HL-60 (cell line): ENCODE measurements around the gene RYR3.

ENCODE experiments used
- DNase-seq, 2 experiments: peaks; one replicate each; pipeline ENCODE4 v3.0.0-alpha.2; 2010 to 2020; ENCODE audit warnings: low read depth in 1 of 2, low spot score in 1 of 2
- H3K27ac ChIP-seq: fragments of 250-450 bp; sonication (Bioruptor Pico); replicated peaks from 2 replicates; pipeline ENCODE4 v1.5.1; 2020; ENCODE audit warnings: mild to moderate bottlenecking, moderate library complexity
- H3K27me3 ChIP-seq: fragments of 250-450 bp; sonication (Bioruptor Pico); 2 replicates; pipeline ENCODE4 v1.5.1; 2021; ENCODE audit warnings: mild to moderate bottlenecking, moderate library complexity; ENCODE audit not compliant: insufficient read depth, poor library complexity, severe bottlenecking
- H3K4me3 ChIP-seq: replicated peaks from 2 replicates; pipeline ENCODE4 v1.5.1; 2011; ENCODE audit warnings: mild to moderate bottlenecking, control low read depth, low read length; ENCODE audit not compliant: insufficient read depth
- GABPA ChIP-seq: IDR thresholded peaks from 2 replicates; pipeline ENCODE4 v1.6.1; 2012; ENCODE audit warnings: low read depth
- POLR2AphosphoS5 ChIP-seq: IDR thresholded peaks from 2 replicates; pipeline ENCODE4 v1.6.1; 2012; ENCODE audit warnings: low read depth
- SPI1 ChIP-seq: IDR thresholded peaks from 2 replicates; pipeline ENCODE4 v1.6.1; 2012; ENCODE audit warnings: low read depth, mild to moderate bottlenecking, borderline replicate concordance
- TF ChIP-seq, protein P1 (sequence below): IDR thresholded peaks from one replicate; pipeline ENCODE4 v1.5.1; 2011; ENCODE audit warnings: low read length, control low read depth, inconsistent platforms; ENCODE audit not compliant: insufficient read depth
- TF ChIP-seq, protein P2 (sequence below): IDR thresholded peaks from 2 replicates; pipeline ENCODE4 v1.6.1; 2012; ENCODE audit warnings: low read depth; ENCODE audit not compliant: insufficient replicate concordance

RYR3 gene

DNA sequence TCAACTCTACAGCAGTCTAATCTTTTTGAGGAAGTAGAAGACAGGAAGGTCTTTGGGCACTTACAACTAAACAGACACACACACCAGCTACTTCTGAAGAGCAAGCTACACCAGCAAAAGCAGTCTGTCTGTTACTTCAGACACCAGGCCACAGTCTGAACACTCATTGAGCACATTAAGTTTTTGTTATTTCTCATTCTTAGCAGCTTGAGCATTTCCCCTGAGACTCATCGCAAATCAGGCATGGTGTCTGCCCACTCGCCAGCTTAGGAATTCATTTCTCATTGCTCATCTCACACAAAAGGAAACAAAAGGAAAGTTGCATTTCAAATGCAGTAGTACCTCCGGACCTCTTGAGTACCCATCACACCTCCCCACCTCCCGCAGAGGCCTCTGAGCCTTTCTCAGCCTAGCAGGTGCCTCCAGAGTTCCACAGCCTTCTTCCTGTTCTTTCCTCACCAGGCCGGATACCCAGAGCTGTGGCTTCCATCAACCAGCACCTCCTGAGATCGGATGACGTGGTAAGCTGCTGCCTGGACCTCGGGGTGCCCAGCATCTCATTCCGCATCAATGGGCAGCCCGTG lies 302.0 kb downstream of the RYR3 start:
- Histone ChIP-seq H3K27me3 (no peaks in the 10 kb centered on the region), H3K27ac (no peak overlapping the region), H3K4me3 (no peak overlapping the region)
- no peak for DNase-seq
- no peak for TF ChIP-seq SPI1
- TF ChIP-seq GABPA: no peak
- no peak for TF ChIP-seq POLR2AphosphoS5
- TF ChIP-seq, protein P1, sequence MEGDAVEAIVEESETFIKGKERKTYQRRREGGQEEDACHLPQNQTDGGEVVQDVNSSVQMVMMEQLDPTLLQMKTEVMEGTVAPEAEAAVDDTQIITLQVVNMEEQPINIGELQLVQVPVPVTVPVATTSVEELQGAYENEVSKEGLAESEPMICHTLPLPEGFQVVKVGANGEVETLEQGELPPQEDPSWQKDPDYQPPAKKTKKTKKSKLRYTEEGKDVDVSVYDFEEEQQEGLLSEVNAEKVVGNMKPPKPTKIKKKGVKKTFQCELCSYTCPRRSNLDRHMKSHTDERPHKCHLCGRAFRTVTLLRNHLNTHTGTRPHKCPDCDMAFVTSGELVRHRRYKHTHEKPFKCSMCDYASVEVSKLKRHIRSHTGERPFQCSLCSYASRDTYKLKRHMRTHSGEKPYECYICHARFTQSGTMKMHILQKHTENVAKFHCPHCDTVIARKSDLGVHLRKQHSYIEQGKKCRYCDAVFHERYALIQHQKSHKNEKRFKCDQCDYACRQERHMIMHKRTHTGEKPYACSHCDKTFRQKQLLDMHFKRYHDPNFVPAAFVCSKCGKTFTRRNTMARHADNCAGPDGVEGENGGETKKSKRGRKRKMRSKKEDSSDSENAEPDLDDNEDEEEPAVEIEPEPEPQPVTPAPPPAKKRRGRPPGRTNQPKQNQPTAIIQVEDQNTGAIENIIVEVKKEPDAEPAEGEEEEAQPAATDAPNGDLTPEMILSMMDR: no peak
- TF ChIP-seq, protein P2, sequence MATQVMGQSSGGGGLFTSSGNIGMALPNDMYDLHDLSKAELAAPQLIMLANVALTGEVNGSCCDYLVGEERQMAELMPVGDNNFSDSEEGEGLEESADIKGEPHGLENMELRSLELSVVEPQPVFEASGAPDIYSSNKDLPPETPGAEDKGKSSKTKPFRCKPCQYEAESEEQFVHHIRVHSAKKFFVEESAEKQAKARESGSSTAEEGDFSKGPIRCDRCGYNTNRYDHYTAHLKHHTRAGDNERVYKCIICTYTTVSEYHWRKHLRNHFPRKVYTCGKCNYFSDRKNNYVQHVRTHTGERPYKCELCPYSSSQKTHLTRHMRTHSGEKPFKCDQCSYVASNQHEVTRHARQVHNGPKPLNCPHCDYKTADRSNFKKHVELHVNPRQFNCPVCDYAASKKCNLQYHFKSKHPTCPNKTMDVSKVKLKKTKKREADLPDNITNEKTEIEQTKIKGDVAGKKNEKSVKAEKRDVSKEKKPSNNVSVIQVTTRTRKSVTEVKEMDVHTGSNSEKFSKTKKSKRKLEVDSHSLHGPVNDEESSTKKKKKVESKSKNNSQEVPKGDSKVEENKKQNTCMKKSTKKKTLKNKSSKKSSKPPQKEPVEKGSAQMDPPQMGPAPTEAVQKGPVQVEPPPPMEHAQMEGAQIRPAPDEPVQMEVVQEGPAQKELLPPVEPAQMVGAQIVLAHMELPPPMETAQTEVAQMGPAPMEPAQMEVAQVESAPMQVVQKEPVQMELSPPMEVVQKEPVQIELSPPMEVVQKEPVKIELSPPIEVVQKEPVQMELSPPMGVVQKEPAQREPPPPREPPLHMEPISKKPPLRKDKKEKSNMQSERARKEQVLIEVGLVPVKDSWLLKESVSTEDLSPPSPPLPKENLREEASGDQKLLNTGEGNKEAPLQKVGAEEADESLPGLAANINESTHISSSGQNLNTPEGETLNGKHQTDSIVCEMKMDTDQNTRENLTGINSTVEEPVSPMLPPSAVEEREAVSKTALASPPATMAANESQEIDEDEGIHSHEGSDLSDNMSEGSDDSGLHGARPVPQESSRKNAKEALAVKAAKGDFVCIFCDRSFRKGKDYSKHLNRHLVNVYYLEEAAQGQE: no peak

DNA sequence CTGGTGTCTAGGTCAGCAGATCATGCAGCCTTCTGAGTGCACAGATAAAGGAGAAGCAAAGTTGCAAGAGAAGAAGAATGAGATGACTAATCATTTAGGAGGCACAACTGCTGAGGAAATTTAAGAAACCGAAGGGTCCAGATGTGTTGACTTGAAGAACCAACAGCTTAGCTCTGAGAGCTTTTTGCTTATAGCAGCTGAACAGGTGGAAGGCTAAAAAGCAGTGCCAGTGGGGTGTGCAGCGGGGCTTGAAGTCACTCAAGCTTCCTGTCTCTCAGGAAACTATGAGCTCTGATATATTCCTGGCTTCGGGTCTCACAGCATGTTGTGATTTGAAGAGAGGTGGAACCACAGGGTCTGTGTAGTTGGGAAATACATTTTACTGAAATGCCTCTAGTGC lies 305.7 kb downstream of the RYR3 start:
- no peak overlapping the region for H3K4me3 ChIP-seq
- DNase-seq: no peak
- no peak overlapping the region for H3K27ac ChIP-seq
- H3K27me3 ChIP-seq: no peaks in the 10 kb centered on the region
- TF ChIP-seq, protein P2: no peak
- no peak for TF ChIP-seq POLR2AphosphoS5
- no peak for TF ChIP-seq SPI1
- no peak for TF ChIP-seq GABPA
- TF ChIP-seq, protein P1: no peak

DNA sequence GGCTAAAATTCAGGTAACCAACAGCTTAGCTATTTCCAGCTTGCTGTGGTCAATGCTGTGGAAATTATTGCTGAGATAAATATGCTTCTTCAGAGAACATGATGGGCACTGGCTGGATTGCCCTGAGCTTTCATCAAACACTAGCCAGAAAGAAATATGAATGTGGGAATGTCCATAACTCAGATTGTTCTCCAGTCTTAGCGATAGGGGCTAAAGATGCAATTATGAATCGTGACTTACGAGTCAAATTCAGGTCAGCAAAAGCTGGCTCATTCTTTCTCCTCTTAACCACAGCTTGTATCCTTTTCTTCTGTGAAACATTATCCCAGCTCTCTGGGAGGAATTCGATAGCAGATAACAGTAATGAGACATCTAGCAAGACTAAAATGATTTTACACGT lies 307.6 kb downstream of the RYR3 start:
- no peaks in the 10 kb centered on the region for H3K27me3 ChIP-seq
- TF ChIP-seq SPI1: no peak
- no peak for TF ChIP-seq GABPA
- TF ChIP-seq, protein P2: no peak
- TF ChIP-seq, protein P1: no peak
- no peak for TF ChIP-seq POLR2AphosphoS5
- no peak overlapping the region for H3K27ac ChIP-seq
- H3K4me3 ChIP-seq: no peak overlapping the region
- no peak for DNase-seq
